OCI-LY3 (cell line): ENCODE results near the gene TGFBRAP1.

Experiments
- H2AFZ ChIP-seq: fragments of 200-600, 300-600 bp; shearing (Covaris generic); 2 replicates; pipeline ENCODE4 v1.6.0; 2014; ENCODE audit warnings: antibody characterized with exemption, low read depth, low read length
- H3K27ac ChIP-seq: fragments of 200-600, 300-600 bp; sonication (generic); 2 replicates; pipeline ENCODE4 v1.5.1; 2014; ENCODE audit warnings: mild to moderate bottlenecking, low read length, moderate library complexity, mixed read lengths
- H3K27me3 ChIP-seq: fragments of 200-600, 300-600 bp; sonication (generic); 2 replicates; pipeline ENCODE4 v1.6.1; 2014; ENCODE audit warnings: low read depth, low read length, mixed read lengths
- H3K36me3 ChIP-seq: fragments of 200-600, 300-600 bp; sonication (generic); replicated peaks from 2 replicates; pipeline ENCODE3; 2014; ENCODE audit warnings: low read depth, low read length, mixed read lengths
- H3K4me1 ChIP-seq: fragments of 300-600, 200-600 bp; sonication (generic); 2 replicates; pipeline ENCODE4 v1.6.1; 2014; ENCODE audit warnings: low read length, mixed read lengths
- H3K4me2 ChIP-seq: fragments of 200-600, 300-600 bp; sonication (generic); 2 replicates; pipeline ENCODE4 v1.6.1; 2014; ENCODE audit warnings: low read length, mixed read lengths
- H3K4me3 ChIP-seq: fragments of 300-600, 200-600 bp; sonication (generic); 2 replicates; pipeline ENCODE4 v1.5.1; 2014; ENCODE audit warnings: antibody characterized with exemption, mild to moderate bottlenecking, low read length, moderate library complexity
- H3K79me2 ChIP-seq: fragments of 300-600, 200-600 bp; shearing (Covaris generic); 2 replicates; pipeline ENCODE4 v1.6.1; 2014; ENCODE audit warnings: mild to moderate bottlenecking, low read length, mixed read lengths
- H3K9ac ChIP-seq: fragments of 300-600, 200-600 bp; shearing (Covaris generic); 2 replicates; pipeline ENCODE4 v1.6.0; 2014; ENCODE audit warnings: mild to moderate bottlenecking, low read length, moderate library complexity
- H3K9me3 ChIP-seq: fragments of 200-600, 300-600 bp; shearing (Covaris generic); 2 replicates; pipeline ENCODE4 v1.6.1; 2014; ENCODE audit warnings: low read length, mixed read lengths; ENCODE audit not compliant: insufficient read depth
- H4K20me1 ChIP-seq: fragments of 200-600, 300-600 bp; sonication (generic); 2 replicates; pipeline ENCODE4 v1.6.1; 2016; ENCODE audit warnings: low read length, mixed read lengths; ENCODE audit not compliant: insufficient read depth
- EZH2phosphoT487 ChIP-seq: fragments of 200-600 bp; shearing (Covaris generic); IDR thresholded peaks from 2 replicates; pipeline ENCODE4 v1.6.1; 2018; ENCODE audit warnings: antibody characterized with exemption, mixed run types, low read depth
- TF ChIP-seq, protein P1 (sequence below): fragments of 200-600, 300-600 bp; sonication (generic); IDR thresholded peaks from 2 replicates; pipeline ENCODE4 v1.5.1; 2014; ENCODE audit warnings: antibody characterized with exemption, low read length, low read depth

The TGFBRAP1 gene

GRCh38 chr2:105377871-105378270 is 48.3 kb upstream of the TGFBRAP1 start:
- H3K27ac ChIP-seq, result no peak overlapping the region
- no peak overlapping the region for H3K4me3 ChIP-seq
- peaks cover 8% of the 10 kb centered on the region for H3K4me1 ChIP-seq
- no peaks in the 10 kb centered on the region for H3K9me3 ChIP-seq
- H4K20me1 ChIP-seq, result no peaks in the 10 kb centered on the region
- no peak overlapping the region for H2AFZ ChIP-seq
- no peaks in the 10 kb centered on the region for H3K36me3 ChIP-seq
- H3K79me2 ChIP-seq, result no peaks in the 10 kb centered on the region
- no peak for TF ChIP-seq EZH2phosphoT487
- TF ChIP-seq, protein P1, sequence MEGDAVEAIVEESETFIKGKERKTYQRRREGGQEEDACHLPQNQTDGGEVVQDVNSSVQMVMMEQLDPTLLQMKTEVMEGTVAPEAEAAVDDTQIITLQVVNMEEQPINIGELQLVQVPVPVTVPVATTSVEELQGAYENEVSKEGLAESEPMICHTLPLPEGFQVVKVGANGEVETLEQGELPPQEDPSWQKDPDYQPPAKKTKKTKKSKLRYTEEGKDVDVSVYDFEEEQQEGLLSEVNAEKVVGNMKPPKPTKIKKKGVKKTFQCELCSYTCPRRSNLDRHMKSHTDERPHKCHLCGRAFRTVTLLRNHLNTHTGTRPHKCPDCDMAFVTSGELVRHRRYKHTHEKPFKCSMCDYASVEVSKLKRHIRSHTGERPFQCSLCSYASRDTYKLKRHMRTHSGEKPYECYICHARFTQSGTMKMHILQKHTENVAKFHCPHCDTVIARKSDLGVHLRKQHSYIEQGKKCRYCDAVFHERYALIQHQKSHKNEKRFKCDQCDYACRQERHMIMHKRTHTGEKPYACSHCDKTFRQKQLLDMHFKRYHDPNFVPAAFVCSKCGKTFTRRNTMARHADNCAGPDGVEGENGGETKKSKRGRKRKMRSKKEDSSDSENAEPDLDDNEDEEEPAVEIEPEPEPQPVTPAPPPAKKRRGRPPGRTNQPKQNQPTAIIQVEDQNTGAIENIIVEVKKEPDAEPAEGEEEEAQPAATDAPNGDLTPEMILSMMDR, result peak; percentile 26
- H3K27me3 ChIP-seq, result peaks cover 5% of the 10 kb centered on the region; the same call in 1 of the 2 replicates
- H3K9ac ChIP-seq, result no peak overlapping the region
- H3K4me2 ChIP-seq, result no peak overlapping the region

DNA sequence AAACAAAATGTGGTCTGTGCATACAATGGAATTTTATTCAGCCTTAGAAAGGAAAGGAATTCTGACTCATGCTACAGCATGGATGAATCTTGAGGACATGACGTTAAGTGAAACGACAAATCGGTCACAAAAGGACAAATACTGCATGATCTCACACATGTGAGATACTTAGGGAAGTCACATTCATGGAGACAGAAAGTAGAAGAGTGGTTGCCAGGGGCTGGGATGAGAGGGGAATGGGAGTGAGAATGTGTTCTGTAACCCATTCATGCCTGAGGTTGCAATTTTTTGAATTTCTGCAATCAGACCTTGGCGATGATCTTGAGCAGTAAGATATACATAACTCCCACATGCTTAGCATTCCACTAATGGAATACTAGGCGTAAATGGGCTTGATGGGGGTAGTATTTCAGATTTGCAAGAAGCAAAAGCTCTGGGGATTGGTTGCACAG is 47.3 kb upstream of the TGFBRAP1 start:
- H3K4me3 ChIP-seq, result no peak overlapping the region
- peaks cover 8% of the 10 kb centered on the region for H3K4me1 ChIP-seq

DNA sequence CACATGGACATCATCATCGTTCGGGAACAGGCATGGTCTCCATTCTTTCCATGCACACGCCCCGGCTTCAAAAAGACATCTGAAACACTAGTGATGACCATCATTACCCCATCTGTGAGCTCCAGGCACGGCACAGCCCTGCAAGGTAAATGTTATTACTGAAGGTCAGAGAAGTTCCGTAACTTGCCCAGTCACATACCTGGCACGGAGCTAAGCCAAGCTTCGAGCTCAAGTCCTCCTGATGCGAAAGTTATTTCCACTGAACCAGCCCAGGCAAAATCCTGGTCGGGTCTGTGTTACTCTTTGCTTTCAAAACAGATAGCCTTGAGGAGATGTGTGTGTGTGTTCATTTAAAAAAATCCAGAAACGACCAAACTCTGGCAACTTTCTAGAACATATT is 46.5 kb upstream of the TGFBRAP1 start:
- no peak for TF ChIP-seq EZH2phosphoT487
- TF ChIP-seq, protein P1, result no peak
- Histone ChIP-seq H3K36me3 (no peaks in the 10 kb centered on the region), H3K79me2 (no peaks in the 10 kb centered on the region)

More for the DNA sequence above, 47.3 kb upstream of the TGFBRAP1 start:
- Histone ChIP-seq H3K4me2 (no peak overlapping the region), H4K20me1 (no peaks in the 10 kb centered on the region), H3K9ac (no peak overlapping the region), H2AFZ (no peak overlapping the region), H3K36me3 (no peaks in the 10 kb centered on the region), H3K27ac (no peak overlapping the region), H3K9me3 (no peaks in the 10 kb centered on the region), H3K79me2 (no peaks in the 10 kb centered on the region), H3K27me3 (peaks cover 5% of the 10 kb centered on the region; the same call in 1 of the 2 replicates)
- no peak for TF ChIP-seq EZH2phosphoT487
- TF ChIP-seq, protein P1, result no peak

GRCh38 chr2:105375001-105375561 is 45.5 kb upstream of the TGFBRAP1 start:
- Histone ChIP-seq H3K4me1 (peaks cover 10% of the 10 kb centered on the region), H3K9me3 (no peaks in the 10 kb centered on the region), H2AFZ (no peak overlapping the region), H4K20me1 (no peaks in the 10 kb centered on the region), H3K27me3 (peaks cover 5% of the 10 kb centered on the region; the same call in 1 of the 2 replicates), H3K4me2 (no peak overlapping the region), H3K9ac (no peak overlapping the region), H3K4me3 (no peak overlapping the region), H3K27ac (no peak overlapping the region), H3K36me3 (no peaks in the 10 kb centered on the region), H3K79me2 (no peaks in the 10 kb centered on the region)
- no peak for TF ChIP-seq EZH2phosphoT487
- TF ChIP-seq, protein P1, result no peak

More for the DNA sequence above, 46.5 kb upstream of the TGFBRAP1 start:
- Histone ChIP-seq H3K9ac (no peak overlapping the region), H2AFZ (no peak overlapping the region), H3K27ac (no peak overlapping the region), H4K20me1 (no peaks in the 10 kb centered on the region), H3K4me1 (peaks cover 8% of the 10 kb centered on the region), H3K4me2 (no peak overlapping the region), H3K27me3 (peaks cover 5% of the 10 kb centered on the region; the same call in 1 of the 2 replicates), H3K9me3 (no peaks in the 10 kb centered on the region), H3K4me3 (no peak overlapping the region)
